NCI-H1105 (cell line): ENCODE results near the gene HAVCR1.

ENCODE experiments used
- DNase-seq: peaks from one replicate; lab custom pipeline; 2025; lab: John Stamatoyannopoulos, UW

Gene HAVCR1

GRCh38 chr5:156991714-156992113, 67.2 kb downstream of the HAVCR1 start:
- no peak for DNase-seq

GRCh38 chr5:156984064-156984463, 74.9 kb downstream of the HAVCR1 start:
- no peak for DNase-seq

- DNase-seq: no peak
Measured at GRCh38 chr5:156981481-156981880, 77.4 kb downstream of the HAVCR1 start.
